Measurements from ENCODE around the gene STMN3.
"Not testable (repeated sequence)": the region's sequence is repeated elsewhere in the genome, so short reads cannot be mapped to it uniquely, and the experiment has no call there.

Gene STMN3

DNA sequence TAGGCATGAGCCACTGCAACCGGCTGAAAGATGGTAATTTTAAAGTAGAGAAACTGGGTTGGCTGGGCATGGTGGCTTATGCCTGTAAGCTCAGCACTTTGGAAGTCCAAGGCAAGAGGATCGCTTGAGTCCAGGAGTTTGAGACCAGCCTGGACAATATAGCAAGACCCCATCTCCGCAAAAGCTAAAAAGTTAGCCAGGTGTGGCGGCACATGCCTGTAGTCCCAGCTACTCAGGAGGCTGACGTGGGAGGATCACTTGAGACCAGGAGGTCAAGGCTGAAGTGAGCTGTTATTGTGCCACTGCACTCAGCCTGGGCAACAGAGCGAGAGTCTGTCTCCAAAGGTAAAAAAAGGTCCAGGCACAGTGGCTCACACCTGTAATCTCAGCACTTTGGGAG lies 22.3 kb downstream of the STMN3 start:
- DNase-seq, result not testable (repeated sequence)

DNA sequence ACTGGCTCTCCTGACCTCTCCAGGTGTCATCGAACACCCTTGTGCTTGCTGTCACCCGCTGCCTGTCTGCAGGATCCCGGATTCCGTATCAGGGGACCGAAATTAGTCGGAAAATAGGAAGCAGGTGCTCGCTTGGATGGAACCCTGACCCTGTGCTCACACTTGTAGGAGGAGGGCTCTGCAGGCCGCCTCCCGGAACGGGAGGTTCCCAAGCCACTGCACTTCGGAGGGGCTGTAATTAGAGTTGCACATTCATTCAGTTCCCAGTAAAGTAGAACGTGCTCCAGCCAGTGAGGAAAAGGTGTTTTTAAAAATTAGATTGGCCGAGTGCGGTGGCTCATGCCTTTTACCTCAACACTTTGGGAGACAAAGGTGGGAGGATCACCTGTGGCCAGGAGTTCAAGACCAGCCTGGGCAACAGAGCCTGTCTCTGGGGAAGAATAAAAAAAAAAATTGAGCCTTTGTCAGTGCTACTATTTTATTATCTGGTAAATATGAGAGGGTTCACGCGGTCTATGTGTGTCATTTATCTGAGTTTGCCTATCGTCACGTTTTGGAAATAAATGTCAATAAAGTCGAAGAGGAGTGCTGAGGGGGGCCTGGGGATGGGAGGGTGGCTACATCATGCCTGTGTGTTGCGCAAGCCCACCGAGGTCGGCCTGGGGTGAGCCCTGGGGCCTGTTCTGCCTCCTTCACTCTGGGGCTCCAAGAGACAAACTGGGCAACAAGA lies 24.8 kb downstream of the STMN3 start:
- peak; percentile 91 for DNase-seq

DNA sequence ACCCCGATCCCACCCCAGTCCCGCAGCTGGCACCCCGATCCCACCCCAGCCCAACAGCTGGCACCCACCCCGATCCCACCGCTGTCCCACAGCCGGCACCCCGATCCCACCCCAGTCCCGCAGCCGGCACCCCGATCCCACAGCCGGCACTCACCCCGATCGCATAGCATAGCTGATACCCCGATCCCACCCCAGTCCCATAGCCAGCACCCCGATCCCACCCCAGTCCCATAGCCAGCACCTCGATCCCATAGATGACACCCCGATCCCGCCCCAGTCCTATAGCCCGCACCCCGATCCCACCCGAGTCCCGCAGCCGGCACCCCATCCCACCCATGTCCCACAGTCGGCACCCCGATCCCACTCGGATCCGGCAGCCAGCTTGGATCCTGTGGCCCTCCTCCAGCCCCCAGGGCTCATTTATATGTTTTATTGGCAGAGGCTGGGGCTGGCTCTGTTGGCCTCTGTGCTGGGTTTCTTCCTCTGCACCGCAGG lies 25.4 kb downstream of the STMN3 start:
- no peak for DNase-seq

DNA sequence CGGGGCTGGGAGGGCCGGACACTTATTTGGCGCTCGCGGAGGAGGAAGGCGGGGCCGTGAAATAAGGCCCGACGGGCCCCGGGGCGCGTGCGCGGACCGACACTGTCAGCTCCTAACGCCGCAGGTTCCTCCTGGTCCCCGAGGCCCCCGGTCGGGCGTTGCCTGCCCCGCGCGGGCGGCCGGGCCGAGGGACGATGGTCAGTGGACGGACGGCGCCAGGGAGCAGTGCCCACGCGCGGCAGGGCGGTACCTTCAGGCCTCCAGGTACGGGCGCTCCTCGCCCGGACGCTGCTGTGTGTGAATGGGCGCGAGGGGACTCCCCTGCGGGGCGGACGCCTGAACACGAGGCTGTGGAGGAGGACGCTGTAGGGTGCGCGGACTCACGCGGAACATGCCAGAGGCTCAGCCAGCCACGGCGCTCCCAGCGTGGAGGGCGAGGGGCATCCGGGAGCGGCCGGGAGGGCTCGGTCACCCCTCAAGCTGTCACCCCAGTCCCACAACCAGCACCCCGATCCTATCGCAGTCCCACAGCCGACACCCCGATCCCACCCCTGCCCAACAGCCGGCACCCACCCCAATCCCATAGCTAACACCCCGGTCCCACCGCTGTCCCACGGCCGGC lies 26.0 kb downstream of the STMN3 start:
- peak; percentile 89 to 98 for DNase-seq

DNA sequence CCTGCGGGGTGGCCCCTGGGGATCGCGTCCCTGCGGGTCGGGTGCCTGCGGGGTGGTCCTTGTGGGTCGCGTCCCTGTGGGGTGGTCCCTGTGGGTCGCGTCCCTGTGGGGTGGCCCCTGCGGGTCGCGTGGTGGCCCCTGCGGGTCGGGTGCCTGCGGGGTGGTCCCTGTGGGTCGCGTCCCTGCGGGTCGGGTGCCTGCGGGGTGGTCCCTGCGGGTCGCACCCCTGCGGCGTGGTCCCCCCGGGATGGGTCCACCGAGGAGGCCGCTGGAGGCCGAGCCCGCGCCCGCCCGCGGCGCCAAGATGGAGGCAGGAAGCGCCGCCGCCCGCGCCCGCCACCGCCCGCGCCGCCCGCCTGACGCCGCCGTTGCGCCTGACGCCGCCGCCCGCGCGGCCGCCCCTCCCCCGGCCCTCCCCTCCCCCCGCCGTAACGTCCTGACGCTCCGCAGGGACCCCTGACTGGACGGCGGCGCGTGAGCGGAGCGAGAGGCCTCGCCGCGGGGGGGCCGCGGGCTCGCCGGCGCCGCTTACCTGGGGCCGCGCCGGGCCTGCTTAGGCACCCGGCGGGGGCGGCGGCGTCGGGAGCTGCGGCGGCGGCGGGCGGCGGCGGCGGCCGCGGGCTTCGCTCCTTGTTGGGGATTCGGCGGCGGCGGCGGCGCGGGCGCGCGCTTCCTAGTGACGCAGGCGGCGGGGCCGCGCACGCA lies 26.6 kb downstream of the STMN3 start, which contains the start of gene GMEB2:
Gene GMEB2, minus strand, starts transcription at position 678 of the 705 bp plus-strand sequence. CDS start 7,704 bp downstream, outside the sequence.
- peak; percentile 73 to 92 for DNase-seq

DNA sequence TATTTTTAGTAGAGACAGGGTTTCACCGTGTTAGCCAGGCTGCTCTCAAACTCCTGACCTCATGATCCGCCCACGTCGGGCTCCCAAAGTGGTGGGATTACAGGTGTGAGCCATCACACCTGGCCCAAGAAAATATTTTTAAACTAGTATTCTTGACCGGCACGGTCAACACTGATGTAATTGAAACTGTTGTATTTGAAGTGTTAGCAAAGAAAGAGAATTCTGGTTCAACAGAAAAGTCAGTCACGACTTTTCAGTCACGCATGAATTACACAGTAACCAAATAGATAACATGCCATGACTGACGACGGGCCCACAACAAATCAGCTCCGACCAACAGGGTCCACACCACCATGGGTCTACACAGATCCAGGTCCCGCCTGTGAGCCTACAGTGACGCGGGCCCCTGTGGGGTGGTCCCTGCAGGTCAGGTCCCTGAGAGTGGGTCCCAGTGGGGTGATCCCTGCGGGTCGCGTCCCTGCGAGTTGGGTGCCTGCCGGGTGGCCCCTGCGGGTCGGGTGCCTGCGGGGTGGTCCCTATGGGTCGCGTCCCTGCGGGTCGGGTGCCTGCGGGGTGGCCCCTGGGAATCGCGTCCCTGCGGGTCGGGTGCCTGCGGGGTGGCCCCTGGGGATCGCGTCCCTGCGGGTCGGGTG lies 27.3 kb downstream of the STMN3 start:
- no peak for DNase-seq

DNA sequence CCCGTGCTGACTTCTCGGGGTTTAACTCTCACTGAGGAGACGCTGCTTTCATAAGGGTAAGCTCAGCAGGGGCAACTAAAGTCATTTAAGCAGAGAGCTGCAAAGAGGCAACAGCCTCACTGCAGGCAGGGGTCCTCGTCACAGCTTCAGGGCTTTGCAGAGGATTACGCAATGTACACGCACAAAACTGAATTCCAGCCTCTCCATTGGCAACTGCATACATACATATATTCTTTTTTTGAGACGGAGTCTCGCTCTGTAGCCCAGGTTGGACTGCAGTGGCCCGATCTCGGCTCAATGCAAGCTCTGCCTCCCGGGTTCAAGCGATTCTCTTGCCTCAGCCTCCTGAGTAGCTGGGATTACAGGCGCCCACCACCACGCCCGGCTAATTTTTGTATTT lies 28.7 kb downstream of the STMN3 start:
- no peak for DNase-seq

DNA sequence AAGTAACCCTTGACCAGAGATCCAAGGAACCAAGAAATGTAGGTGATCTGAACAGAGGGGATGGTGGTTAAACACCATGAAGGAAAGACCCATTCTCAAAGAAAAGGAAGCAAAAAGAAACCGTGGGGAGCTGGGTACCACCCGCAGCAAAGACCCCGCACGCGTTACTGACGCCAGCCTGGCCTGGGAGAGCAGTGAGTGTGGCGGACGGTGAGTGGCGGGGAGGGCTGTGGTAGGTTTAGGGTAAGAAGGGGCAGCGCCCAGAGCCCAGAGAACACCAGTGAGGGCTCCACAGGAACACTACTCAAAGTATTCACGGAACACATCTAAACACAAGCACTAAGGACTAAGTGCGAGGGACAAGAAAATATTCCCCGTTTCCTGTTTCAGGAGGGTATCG lies 30.5 kb downstream of the STMN3 start:
- DNase-seq, result no peak

DNA sequence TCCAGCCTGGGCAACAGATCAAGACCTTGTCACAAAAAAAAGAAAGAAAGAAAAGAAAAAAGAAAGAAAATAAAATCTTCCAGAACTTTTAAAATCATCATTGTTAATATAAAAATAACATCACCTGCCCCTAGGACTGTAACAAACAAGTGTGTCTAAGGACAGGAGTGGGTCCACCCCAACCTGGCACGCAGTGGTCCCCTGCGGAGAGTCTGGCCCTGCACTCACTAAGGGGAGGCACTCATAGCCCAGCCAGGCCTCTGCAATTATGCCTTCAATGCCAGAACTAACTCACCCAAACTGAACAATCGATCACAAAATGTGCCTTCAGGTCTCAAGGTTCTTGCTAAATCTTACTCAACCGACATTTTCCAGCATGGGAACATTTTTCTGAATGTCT lies 31.1 kb downstream of the STMN3 start:
- DNase-seq, result no peak

DNA sequence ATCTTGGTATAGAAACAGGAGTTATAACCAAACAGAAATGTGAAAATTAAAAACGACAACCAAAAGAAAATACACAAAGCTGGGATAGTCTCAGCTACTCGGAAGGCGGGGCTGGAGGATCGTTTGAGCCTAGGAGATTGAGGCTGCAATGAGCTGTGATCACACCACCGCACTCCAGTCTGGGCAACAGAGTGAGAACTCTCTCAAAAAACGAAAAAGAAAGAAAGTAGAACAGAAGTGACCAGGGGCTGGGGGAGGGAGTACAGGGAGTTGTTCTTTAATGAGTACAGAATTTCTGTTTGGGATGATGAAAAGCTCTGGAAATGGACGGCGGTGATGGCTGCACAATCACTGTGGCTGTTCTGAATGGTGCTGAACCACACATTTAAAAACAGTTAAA lies 32.2 kb downstream of the STMN3 start:
- no peak for DNase-seq

DNA sequence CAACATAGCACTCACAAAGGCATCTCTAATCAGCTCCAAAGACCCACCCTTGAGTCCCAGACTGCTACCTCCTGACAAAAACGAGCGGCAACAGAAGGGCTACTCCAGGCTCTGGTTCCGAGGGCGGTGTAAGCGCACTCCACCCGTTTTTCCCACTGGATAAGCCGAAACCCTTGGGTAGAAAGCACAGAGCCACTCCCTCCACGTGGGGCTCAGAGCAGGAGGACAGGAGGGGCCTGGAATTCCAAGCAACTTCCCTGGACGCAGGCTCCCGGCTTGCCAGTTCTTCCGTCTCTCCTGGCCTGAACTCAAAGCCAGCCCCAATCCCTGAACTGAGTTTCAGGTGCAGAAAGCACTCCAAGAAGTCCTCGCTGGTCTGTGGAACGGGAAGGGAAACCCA lies 33.7 kb downstream of the STMN3 start:
- no peak for DNase-seq

DNA sequence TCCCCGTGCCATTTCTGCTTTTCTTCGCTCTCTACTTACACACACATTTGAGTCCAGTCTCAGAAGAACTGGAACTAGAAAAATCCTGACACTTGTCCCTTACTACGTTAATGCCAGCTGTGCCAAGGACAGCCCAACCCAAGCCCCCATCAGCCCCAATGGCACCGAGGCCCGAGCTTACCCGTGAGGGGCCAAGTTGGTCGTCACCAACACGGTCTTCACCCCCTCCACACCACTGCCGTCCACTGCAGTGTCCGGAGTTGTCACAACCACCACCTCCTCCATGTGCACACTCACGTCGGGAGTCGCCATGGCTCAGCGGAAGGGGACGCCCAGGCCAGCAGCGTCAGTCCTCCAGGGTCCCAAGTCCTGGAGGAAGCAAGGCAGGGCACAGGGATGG lies 34.1 kb downstream of the STMN3 start:
- DNase-seq, result no peak

DNA sequence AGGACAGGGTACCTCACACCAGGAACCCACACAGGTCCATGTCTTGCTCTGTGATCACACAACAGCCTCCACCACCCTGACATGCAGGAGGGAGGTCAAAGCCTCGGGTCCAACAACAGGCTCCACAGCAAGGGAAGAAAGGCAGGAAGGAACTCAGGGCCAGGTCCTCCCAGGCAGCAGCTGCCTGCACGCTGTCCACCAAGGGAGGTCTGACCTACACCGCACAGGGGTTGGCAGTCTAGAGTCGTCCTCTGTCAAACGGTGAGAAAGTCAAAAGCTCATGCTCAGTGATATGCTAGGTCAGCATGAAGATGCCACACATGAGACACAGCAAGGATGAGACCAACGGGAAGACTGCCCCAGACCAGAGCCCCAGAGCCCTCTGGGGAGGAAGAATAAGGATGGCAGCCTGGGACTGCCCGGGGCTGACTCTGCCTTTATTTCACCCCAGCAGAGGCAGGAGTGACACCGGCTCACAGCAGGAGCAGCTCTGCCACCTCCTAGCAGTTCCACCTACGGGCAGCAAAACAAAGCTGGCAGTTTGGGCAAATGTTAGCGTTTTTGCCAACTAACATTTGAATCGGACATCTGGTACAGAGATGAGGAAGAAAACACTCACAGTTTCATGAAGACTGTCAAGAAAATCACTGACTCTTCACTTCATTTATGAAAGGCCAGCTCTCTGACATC lies 34.8 kb downstream of the STMN3 start:
- DNase-seq, result no peak

DNA sequence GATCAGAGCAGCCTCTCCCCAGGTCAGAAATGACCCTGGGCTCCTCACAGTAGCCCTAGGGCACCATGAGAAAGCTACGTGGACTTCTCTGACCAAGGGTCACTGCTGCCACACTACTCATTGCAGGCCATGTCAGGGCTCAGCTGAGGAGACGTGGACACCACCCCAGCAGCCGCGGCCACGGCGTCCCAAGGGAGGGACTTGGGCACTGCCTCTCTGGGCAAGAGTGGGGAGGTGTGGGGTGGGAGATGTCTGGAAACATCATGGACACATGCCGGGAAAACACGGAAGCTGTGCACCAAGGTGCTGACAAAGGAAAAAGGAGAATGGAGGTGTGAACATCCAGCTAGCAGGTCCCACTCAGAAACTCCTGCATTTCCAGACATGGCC lies 35.4 kb downstream of the STMN3 start:
- DNase-seq, result no peak

DNA sequence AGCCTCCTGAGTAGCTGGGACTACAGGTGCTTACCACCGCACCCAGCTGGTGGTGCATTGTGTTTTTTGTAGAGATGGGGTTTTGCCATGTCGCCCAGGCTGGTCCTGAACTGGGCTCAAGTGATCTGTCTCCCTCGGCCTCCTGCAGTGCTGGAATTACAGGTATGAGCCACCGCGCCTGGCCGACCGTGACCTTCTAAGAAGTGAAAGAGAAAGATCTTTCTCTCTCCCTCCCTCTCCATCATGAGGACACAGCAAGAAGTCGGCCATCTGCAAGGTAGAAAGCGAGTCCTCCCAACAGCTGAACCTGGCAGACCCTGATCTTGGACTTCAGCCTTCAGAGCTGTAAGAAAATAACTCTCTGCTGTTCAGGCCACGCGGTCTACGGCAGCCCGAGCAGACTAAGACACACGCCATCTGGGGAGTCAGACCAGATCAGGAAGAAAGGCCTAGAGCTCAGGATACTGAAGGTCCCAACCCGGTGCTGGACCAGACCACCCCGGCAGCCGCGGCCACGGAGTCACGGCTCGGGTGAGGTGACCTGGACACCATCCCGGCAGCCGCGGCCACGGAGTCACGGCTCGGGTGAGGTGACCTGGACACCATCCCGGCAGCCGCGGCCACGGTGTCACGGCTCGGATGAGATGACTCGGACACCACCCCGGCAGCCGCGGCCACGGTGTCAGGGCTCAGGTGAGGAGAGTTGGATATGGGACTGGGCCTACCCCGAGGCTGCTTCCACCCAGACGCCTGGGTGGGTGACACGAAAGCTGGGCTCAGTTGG lies 35.9 kb downstream of the STMN3 start:
- DNase-seq, result no peak

DNA sequence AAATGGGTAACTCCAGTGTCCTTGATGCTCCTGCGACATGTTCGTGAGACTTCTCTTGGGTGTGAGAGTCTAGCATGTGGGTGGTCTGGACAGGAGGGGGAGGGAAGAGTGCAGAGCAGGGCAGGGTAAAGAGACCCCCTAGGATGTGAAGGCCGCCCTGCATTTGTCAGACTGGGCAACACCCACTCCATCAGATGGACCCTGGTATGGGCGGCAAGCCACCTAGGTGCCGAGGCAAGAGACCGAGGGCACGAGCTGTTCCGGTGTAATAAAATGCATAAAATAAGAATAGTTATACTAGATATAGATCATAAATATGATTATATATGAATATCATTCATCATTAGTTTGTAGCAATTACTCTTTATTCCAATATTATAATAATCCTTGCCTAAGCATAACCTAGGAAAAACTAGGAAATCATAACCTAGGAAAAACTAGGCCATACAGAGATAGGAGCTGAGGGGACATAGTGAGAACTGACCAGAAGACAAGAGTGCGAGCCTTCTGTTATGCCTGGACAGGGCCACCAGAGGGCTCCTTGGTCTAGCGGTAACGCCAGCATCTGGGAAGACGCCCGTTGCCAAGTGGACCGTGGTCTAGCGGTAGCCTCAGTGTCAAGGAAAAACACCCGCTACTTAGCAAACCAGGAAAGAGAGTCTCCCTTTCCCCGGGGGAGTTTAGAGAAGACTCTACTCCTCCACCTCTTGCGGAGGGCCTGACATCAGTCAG lies 39.2 kb downstream of the STMN3 start:
- not testable (repeated sequence) for DNase-seq

DNA sequence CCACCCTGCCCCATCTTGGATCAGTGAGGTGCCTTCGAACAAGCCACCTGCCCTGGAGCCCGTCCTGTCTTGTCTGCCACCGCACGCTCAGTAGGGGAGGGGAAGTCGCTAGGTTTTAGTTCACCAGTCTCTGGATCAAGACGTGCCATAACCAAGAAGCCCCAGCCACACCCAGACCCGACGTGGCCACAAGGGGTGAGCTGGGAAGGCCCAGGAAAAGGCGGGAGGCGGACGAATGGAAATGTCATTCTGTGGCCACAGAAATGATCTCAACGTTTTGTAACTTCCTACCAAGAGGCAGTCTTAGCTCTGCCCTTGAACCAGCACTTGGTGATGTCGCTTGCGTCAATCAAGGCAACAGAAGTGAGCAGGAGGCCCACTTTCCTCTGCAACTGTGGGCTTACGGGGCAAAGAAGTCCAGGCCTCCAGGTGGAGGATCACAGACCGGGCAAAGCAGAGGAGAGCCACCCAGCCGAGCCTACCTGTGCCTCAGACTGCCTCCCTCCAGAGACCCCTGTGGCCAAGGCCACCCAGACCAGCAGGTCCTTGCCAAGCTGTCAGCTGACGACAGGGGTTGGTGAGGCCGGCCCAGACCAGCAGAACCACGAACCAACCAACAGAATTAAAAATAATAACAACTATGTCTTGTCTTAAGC lies 40.8 kb downstream of the STMN3 start:
- no peak for DNase-seq

DNA sequence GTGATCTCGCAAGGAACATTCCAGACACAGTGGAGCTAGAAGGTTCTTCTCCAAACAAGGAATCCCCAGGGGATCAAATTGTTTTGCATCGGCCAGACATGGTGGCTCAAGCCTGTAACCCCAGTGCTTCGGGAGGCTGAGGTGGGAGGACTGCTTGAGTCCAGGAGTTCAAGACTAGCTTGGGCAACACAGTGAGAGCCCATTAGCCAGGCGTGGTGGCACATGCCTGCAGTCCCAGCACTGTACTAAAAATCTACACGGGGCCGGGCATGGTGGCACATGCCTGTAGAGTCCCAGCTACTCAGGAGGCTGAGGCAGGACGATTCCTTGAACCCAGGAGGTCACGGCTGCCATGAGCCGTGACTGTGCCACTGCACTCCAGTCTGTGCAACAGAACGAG lies 41.6 kb downstream of the STMN3 start:
- DNase-seq, result no peak

DNA sequence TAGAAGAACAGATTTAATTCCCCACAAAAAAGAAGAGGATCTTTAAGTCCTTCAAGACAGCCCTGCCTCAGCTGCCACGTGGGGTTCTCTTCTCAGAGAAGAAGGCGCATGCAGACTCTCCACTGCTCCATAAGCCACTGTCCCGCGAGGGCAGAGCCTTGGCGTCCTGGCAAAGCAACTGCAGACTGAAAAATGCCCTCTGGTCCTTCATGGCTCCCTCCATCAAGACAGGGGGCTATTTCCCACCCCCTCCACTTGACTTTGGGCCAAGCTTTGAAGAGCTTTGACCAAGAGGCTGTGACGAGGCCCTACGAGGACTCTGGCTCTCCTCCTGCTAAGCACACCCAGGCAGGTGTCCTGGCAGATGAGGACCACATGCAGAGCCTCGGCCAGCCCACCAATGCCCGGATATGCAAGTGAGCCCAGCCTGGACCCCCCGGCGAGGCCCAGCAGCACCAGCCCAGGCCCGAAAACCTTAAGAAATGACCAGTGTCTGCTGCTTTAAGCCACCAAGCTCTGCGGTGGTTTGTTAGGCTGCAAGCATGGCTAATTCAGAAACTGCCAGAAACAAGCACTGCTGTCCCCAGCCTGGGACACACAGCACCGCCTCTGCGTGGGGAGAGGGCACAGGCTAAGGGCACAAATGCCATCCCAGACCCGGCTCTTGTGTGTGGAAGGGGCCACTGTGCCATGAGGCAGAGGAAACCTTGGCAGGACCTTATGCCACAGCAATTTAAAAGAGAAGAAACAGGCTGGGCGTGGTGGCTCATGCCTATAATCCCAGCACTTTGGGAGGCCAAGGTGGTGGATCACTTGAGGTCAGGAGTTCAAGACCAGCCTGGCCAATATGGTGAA lies 42.4 kb downstream of the STMN3 start:
- DNase-seq, result no peak

DNA sequence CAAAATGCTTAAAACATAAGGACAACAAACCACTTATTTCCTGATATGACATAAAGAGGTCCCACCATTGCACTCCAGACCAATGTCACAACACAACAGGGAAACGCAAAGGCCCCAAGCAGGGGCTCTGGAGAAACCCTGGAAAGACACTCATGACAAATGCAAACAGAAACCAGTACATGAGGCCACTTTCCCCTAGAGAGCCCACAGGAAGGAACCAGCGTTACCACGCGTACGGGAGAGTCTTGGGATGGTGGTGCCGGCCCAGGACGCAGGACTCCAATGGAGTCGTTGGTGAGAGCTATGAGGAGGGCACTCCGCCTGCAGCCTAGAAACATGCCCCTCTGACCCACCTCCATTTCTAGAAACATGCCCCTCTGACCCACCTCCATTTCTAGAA lies 46.5 kb downstream of the STMN3 start:
- no peak for DNase-seq
